Measurements from ENCODE around the gene SSBP3. TPM values are rescaled to one million over a fixed set of nuclear protein-coding genes. Genes with fewer than 3 reads are reported as not detected.
"Not testable (repeated sequence)": the region's sequence is repeated elsewhere in the genome, so short reads cannot be mapped to it uniquely, and the experiment has no call there.

Gene SSBP3
- total RNA-seq, 1 experiment from 2014 or later, result 26.5 TPM

DNA sequence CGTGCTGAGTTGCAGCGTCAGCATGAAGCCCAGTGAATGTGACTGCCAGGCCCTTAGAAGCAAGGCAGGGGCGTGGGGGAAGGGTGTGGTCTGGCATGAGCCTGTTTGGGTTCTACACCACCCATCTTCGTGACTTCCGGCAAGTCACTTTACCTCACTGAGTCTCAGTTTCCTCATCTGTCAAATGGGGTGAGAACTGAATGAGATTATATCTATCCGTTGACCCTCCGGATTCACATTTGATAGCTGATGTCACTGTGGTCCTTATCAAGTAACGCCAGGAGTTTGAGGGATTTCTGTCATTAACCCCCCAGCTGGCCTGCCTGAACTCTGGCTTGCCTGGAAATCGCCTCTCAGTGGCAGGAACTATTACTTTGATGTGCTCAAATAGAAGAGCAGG lies 190.7 kb downstream of the SSBP3 start:
- Histone ChIP-seq H3K4me1 (replicated peaks; ENCODE audit: insufficient read depth) (no peaks in the 10 kb centered on the region), H3K27ac (no peak overlapping the region), H3K9me2 (ENCODE audit: insufficient read depth) (no peaks in the 10 kb centered on the region), H4K20me1 (ENCODE audit: insufficient read depth) (no peaks in the 10 kb centered on the region), H3K79me2 (ENCODE audit: low read depth) (no peaks in the 10 kb centered on the region), H2AFZ (no peak overlapping the region), H3K9me3 (ENCODE audit: insufficient read depth, low read depth) (no peaks in the 10 kb centered on the region), H3F3A (ENCODE audit: insufficient read depth, low read depth) (no peaks in the 10 kb centered on the region), H3K4me3 (no peak overlapping the region), H3K27me3 (ENCODE audit: insufficient read depth, low read depth) (no peaks in the 10 kb centered on the region), H3K4me2 (no peak overlapping the region), H3K36me3 (ENCODE audit: low read depth) (peaks cover 4% of the 10 kb centered on the region; the same call in 1 of the 2 replicates)
- CTCF ChIA-PET, result no interaction called here
- BruUV-seq (replicated peaks), result no TSS peak
- intact Hi-C loops (cut with micrococcal nuclease; ENCODE audit: unreplicated experiment), result no loop called here
- DNase-seq, result no peak
- POLR2A ChIA-PET (ENCODE audit: unreplicated experiment), result no interaction called here
- TF ChIP-seq EZH2 (IDR thresholded peaks at IDR 0.05; ENCODE audit: low read depth) (no peak), CTCF (conservative IDR thresholded peaks at IDR 0.05) (no peak)

DNA sequence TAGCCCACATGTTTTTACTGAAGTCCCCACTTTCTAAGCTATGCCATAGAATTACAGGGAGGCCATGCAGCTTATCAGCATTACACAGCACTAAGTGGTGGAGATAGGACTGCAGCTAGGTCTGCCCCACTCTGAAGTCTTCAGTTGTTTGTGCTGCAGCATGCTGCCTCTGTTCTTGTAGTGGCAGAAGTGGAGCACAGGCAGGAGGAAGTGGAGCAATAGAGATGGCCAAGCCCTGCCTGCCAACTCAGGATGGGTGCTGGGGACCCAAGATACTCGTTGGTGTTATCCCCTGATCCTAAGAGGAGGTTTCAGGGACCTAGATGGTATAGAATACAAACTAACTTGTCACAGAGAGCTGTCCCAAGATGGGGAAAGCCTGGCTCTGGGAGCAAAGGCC lies 193.3 kb downstream of the SSBP3 start:
- no peaks in the 10 kb centered on the region for H4K20me1 ChIP-seq (ENCODE audit: insufficient read depth)
- POLR2A ChIA-PET (ENCODE audit: unreplicated experiment), result no interaction called here
- H3K4me2 ChIP-seq, result no peak overlapping the region
- no peaks in the 10 kb centered on the region for H3F3A ChIP-seq (ENCODE audit: insufficient read depth, low read depth)
- no TSS peak for BruUV-seq (replicated peaks)
- no peak overlapping the region for H3K27ac ChIP-seq
- H2AFZ ChIP-seq, result no peak overlapping the region
- H3K27me3 ChIP-seq (ENCODE audit: insufficient read depth, low read depth), result no peaks in the 10 kb centered on the region
- no peaks in the 10 kb centered on the region for H3K79me2 ChIP-seq (ENCODE audit: low read depth)
- no peak overlapping the region for H3K4me3 ChIP-seq
- H3K36me3 ChIP-seq (ENCODE audit: low read depth), result peaks cover 12% of the 10 kb centered on the region
- H3K4me1 ChIP-seq (replicated peaks; ENCODE audit: insufficient read depth), result no peaks in the 10 kb centered on the region
- intact Hi-C loops (cut with micrococcal nuclease; ENCODE audit: unreplicated experiment), result no loop called here
- H3K9me2 ChIP-seq (ENCODE audit: insufficient read depth), result no peaks in the 10 kb centered on the region
- H3K9me3 ChIP-seq (ENCODE audit: insufficient read depth, low read depth), result no peaks in the 10 kb centered on the region
- TF ChIP-seq EZH2 (IDR thresholded peaks at IDR 0.05; ENCODE audit: low read depth) (no peak), CTCF (conservative IDR thresholded peaks at IDR 0.05) (no peak)
- no peak for DNase-seq
- CTCF ChIA-PET, result no interaction called here

- H3K4me2 ChIP-seq; H3K27ac ChIP-seq; H2AFZ ChIP-seq; POLR2A ChIA-PET (ENCODE audit: unreplicated experiment); DNase-seq; H3F3A ChIP-seq (ENCODE audit: insufficient read depth, low read depth); BruUV-seq (replicated peaks); H3K9me3 ChIP-seq (ENCODE audit: insufficient read depth, low read depth); H3K27me3 ChIP-seq (ENCODE audit: insufficient read depth, low read depth); H3K4me1 ChIP-seq (replicated peaks; ENCODE audit: insufficient read depth); H3K36me3 ChIP-seq (ENCODE audit: low read depth); intact Hi-C loops (cut with micrococcal nuclease; ENCODE audit: unreplicated experiment); H3K9me2 ChIP-seq (ENCODE audit: insufficient read depth); H3K79me2 ChIP-seq (ENCODE audit: low read depth); CTCF ChIA-PET; H4K20me1 ChIP-seq (ENCODE audit: insufficient read depth); H3K4me3 ChIP-seq: not testable (repeated sequence)
Measured at GRCh38 chr1:54207896-54208295, 198.3 kb downstream of the SSBP3 start.

- H3F3A ChIP-seq (ENCODE audit: insufficient read depth, low read depth), result no peaks in the 10 kb centered on the region
- H4K20me1 ChIP-seq (ENCODE audit: insufficient read depth), result no peaks in the 10 kb centered on the region
- ChIA-PET CTCF (no interaction called here), POLR2A (ENCODE audit: unreplicated experiment) (no interaction called here)
- intact Hi-C loops (cut with micrococcal nuclease; ENCODE audit: unreplicated experiment), result no loop called here
- peaks cover 7% of the 10 kb centered on the region; the same call in 1 of the 2 replicates for H3K36me3 ChIP-seq (ENCODE audit: low read depth)
- peaks cover 10% of the 10 kb centered on the region for H3K79me2 ChIP-seq (ENCODE audit: low read depth)
- no peaks in the 10 kb centered on the region for H3K27me3 ChIP-seq (ENCODE audit: insufficient read depth, low read depth)
- H3K9me2 ChIP-seq (ENCODE audit: insufficient read depth), result no peaks in the 10 kb centered on the region
- BruUV-seq (replicated peaks), result no TSS peak
- no peak overlapping the region for H2AFZ ChIP-seq
- H3K4me1 ChIP-seq (replicated peaks; ENCODE audit: insufficient read depth), result no peaks in the 10 kb centered on the region
- H3K4me3 ChIP-seq, result no peak overlapping the region
- TF ChIP-seq EZH2 (IDR thresholded peaks at IDR 0.05; ENCODE audit: low read depth) (no peak), CTCF (conservative IDR thresholded peaks at IDR 0.05) (no peak)
- DNase-seq, result no peak
- no peak overlapping the region for H3K4me2 ChIP-seq
- H3K27ac ChIP-seq, result no peak overlapping the region
- no peaks in the 10 kb centered on the region for H3K9me3 ChIP-seq (ENCODE audit: insufficient read depth, low read depth)
Measured at GRCh38 chr1:54207287-54207686, 198.9 kb downstream of the SSBP3 start.
